Kidney (tissue), 14 donors: ENCODE measurements around the gene CCDC30. TPM values are rescaled to one million over a fixed set of nuclear protein-coding genes. Genes with fewer than 3 reads are reported as not detected.
"Not testable (repeated sequence)": the region's sequence is repeated elsewhere in the genome, so short reads cannot be mapped to it uniquely, and the experiment has no call there.

ENCODE experiments used
- DNase-seq, 5 donors: peaks; one replicate each; pipeline ENCODE4 v3.0.0-alpha.2; 2013 to 2020
- FAIRE-seq: peaks from 2 replicates; lab custom pipeline; 2012; peaks lifted over from hg19 to GRCh38; lab: Jason Lieb, UNC
- H3K27ac ChIP-seq, 2 donors: one replicate each; pipeline ENCODE4 v1.7.0; 2013; ENCODE audit warnings: low read depth in 2 of 2, low read length in 2 of 2, inconsistent platforms in 1 of 2
- H3K27me3 ChIP-seq: one replicate; pipeline ENCODE4 v1.7.1; 2013; ENCODE audit warnings: low read length, inconsistent platforms; ENCODE audit not compliant: control insufficient read depth, insufficient read depth
- H3K36me3 ChIP-seq, 3 donors: one replicate each; pipeline versions ENCODE4 v1.7.0 to v1.7.1; 2013; ENCODE audit warnings: low read length in 3 of 3, control low read depth in 1 of 3, inconsistent platforms in 1 of 3; ENCODE audit not compliant: insufficient read depth in 3 of 3, control insufficient read depth in 2 of 3
- H3K4me1 ChIP-seq, 3 donors: one replicate each; pipeline versions ENCODE4 v1.7.0 to v1.7.1; 2013; ENCODE audit warnings: low read length in 3 of 3, inconsistent platforms in 1 of 3, low read depth in 1 of 3; ENCODE audit not compliant: control insufficient read depth in 2 of 3, insufficient read depth in 2 of 3
- H3K4me3 ChIP-seq, 3 donors: one replicate each; pipeline versions ENCODE4 v1.7.0 to v1.8.1; 2013; ENCODE audit warnings: low read length in 3 of 3, control low read depth in 1 of 3, inconsistent platforms in 1 of 3
- H3K9ac ChIP-seq, 3 donors: one replicate each; pipeline versions ENCODE4 v1.7.0 to v1.7.1; 2013; ENCODE audit warnings: low read length in 3 of 3, control low read depth in 1 of 3, inconsistent platforms in 1 of 3
- H3K9me3 ChIP-seq, 3 donors: one replicate each; pipeline versions ENCODE4 v1.7.0 to v1.7.1; 2013; ENCODE audit warnings: low read length in 3 of 3, control low read depth in 1 of 3, inconsistent platforms in 1 of 3; ENCODE audit not compliant: control insufficient read depth in 2 of 3, insufficient read depth in 1 of 3
- CTCF ChIP-seq: IDR thresholded peaks from 3 replicates; pipeline ENCODE4 v1.5.1; 2012; ENCODE audit warnings: mild to moderate bottlenecking, moderate library complexity, borderline replicate concordance; ENCODE audit not compliant: insufficient read depth; ENCODE audit errors: extremely low read depth
- intact Hi-C: fragments of 100-400 bp; cut with DNase I; formaldehyde crosslinking; loops from one replicate; pipeline ENCODE4 v1.11.1; 2022
- polyA plus RNA-seq: library from polyadenylated mRNA; stranded (reverse); fragments of 350-450 nt; fragmentation: Illumina TruSeq; extraction: RNeasy Lipid Tissue Mini Kit (QIAGEN cat#74804); gene quantifications from one replicate; pipeline ENCODE4 v1.2.3, GENCODE V29; 2014; ENCODE audit warnings: low read depth, low replicate concordance; ENCODE audit not compliant: insufficient read depth
- total RNA-seq: library from RNA; stranded (reverse); fragmentation: NEBNext Ultra II Directional; extraction: Animal tissue kit (Norgen Biotek cat#: 25700); gene quantifications from one replicate; pipeline ENCODE4 v1.2.1, GENCODE V29; 2021
- donor health status: control.
- donor health status: control.
- donor health status: control.
- donor health status: control.
- donor health status: control.
- donor health status: DM: yes; HTN: yes; CAD: no.
- donor health status: Normal renal cell carcinoma (clear cell type).

The CCDC30 gene
- total and polyA plus RNA-seq, 2 donors from 2014 or later: 4.9 to 18.0 TPM

GRCh38 chr1:42511581-42512155, 48.6 kb downstream of the CCDC30 start:
- H3K27ac ChIP-seq, H3K4me1 ChIP-seq, H3K9ac ChIP-seq, FAIRE-seq, H3K27me3 ChIP-seq, H3K4me3 ChIP-seq, DNase-seq, intact Hi-C loops: not testable (repeated sequence)
- H3K36me3 ChIP-seq: peaks cover 0 to 15% (median 2%) of the 10 kb centered on the region in 3 donors
- peak; percentile 29 for TF ChIP-seq CTCF
- H3K9me3 ChIP-seq: peaks cover 3 to 21% (median 11%) of the 10 kb centered on the region in 3 donors

DNA sequence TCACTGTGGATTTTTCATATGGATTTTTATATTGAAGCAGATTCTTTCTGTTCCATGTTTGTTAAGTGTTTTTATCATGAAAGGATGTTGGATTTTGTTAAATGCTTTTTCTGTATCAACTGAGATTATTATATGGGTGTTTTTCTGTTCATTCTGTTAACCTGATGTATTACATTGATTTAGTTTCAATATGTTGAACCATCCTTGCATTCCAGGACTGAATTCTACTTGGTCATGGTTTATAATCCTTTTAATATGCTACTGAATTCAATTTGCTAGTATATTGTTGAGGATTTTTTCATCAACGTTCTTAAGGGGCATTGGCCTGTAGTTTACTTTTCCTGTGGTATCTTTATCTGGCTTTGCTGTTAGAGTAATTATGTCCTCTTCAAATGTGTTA, 55.8 kb downstream of the CCDC30 start:
- intact Hi-C loops: no loop called here
- Histone ChIP-seq H3K4me1 (no peaks in the 10 kb centered on the region), H3K36me3 (peaks cover 0 to 2% (median 2%) of the 10 kb centered on the region in 3 donors), H3K9me3 (peaks cover 1 to 17% (median 7%) of the 10 kb centered on the region in 3 donors), H3K9ac (no peak overlapping the region), H3K4me3 (no peak overlapping the region), H3K27ac (no peak overlapping the region), H3K27me3 (no peaks in the 10 kb centered on the region)
- FAIRE-seq (no peak), DNase-seq (no peak)
- TF ChIP-seq CTCF: no peak

- Histone ChIP-seq H3K4me1 (no peaks in the 10 kb centered on the region), H3K27me3 (no peaks in the 10 kb centered on the region), H3K36me3 (peaks cover 0 to 2% (median 0%) of the 10 kb centered on the region in 3 donors), H3K9ac (no peak overlapping the region), H3K27ac (no peak overlapping the region), H3K4me3 (no peak overlapping the region), H3K9me3 (peaks cover 1 to 14% (median 7%) of the 10 kb centered on the region in 3 donors)
- intact Hi-C loops: no loop called here
- no peak for FAIRE-seq
- TF ChIP-seq CTCF: no peak
- no peak for DNase-seq
These were observed 60.1 kb downstream of the CCDC30 start for GRCh38 chr1:42523171-42523570.
